DND-41 (cell line): ENCODE measurements around the gene CFAP299.

Source experiments
- CTCF ChIP-seq: IDR thresholded peaks from 2 replicates; pipeline ENCODE4 v1.5.1; 2012; ENCODE audit warnings: borderline replicate concordance, low read length, moderate library complexity, mild to moderate bottlenecking; ENCODE audit not compliant: poor library complexity, severe bottlenecking; ENCODE audit errors: extremely low read depth
- EZH2 ChIP-seq: IDR thresholded peaks from 3 replicates; pipeline ENCODE4 v1.6.1; 2012; ENCODE audit warnings: borderline replicate concordance, low read depth, mild to moderate bottlenecking, moderate library complexity, low read length, inconsistent platforms; ENCODE audit not compliant: severe bottlenecking

- TF ChIP-seq CTCF = no peak
- no peak for TF ChIP-seq EZH2
These were observed 54.6 kb downstream of the CFAP299 start for GRCh38 chr4:80390178-80390577.
